ENCODE data around the gene LYST. TPM values are rescaled to one million over a fixed set of nuclear protein-coding genes. Genes with fewer than 3 reads are reported as not detected.

LYST gene
- total RNA-seq, 1 experiment from 2014 or later, result 0.58 TPM

- DNase-seq (ENCODE audit: low spot score), result no peak
- in situ Hi-C loops (cut with HindIII; ENCODE audit: low sequenced_read_pairs), result no loop called here
Measured at GRCh38 chr1:235739631-235740030, 127.1 kb downstream of the LYST start.

GRCh38 chr1:235739124-235739523 is 127.6 kb downstream of the LYST start:
- in situ Hi-C loops (cut with HindIII; ENCODE audit: low sequenced_read_pairs), result no loop called here
- peak; percentile 27 for DNase-seq (ENCODE audit: low spot score)

GRCh38 chr1:235737751-235738150 is 129.0 kb downstream of the LYST start:
- DNase-seq (ENCODE audit: low spot score), result no peak
- in situ Hi-C loops (cut with HindIII; ENCODE audit: low sequenced_read_pairs), result no loop called here

GRCh38 chr1:235736263-235736662 is 130.4 kb downstream of the LYST start:
- DNase-seq (ENCODE audit: low spot score), result no peak
- in situ Hi-C loops (cut with HindIII; ENCODE audit: low sequenced_read_pairs), result no loop called here

- no peak for DNase-seq (ENCODE audit: low spot score)
- in situ Hi-C loops (cut with HindIII; ENCODE audit: low sequenced_read_pairs), result no loop called here
Measured at GRCh38 chr1:235735621-235736020, 131.1 kb downstream of the LYST start.

- DNase-seq (ENCODE audit: low spot score), result no peak
- in situ Hi-C loops (cut with HindIII; ENCODE audit: low sequenced_read_pairs), result no loop called here
Measured at GRCh38 chr1:235734335-235734734, 132.4 kb downstream of the LYST start.

GRCh38 chr1:235730007-235730406 is 136.7 kb downstream of the LYST start:
- DNase-seq (ENCODE audit: low spot score), result no peak
- in situ Hi-C loops (cut with HindIII; ENCODE audit: low sequenced_read_pairs), result no loop called here

GRCh38 chr1:235726557-235726956 is 140.1 kb downstream of the LYST start:
- no peak for DNase-seq (ENCODE audit: low spot score)
- in situ Hi-C loops (cut with HindIII; ENCODE audit: low sequenced_read_pairs), result no loop called here

- DNase-seq (ENCODE audit: low spot score), result no peak
- in situ Hi-C loops (cut with HindIII; ENCODE audit: low sequenced_read_pairs), result no loop called here
Measured at GRCh38 chr1:235725434-235725833, 141.3 kb downstream of the LYST start.

- in situ Hi-C loops (cut with HindIII; ENCODE audit: low sequenced_read_pairs), result no loop called here
- DNase-seq (ENCODE audit: low spot score), result no peak
Measured at GRCh38 chr1:235724730-235725129, 142.0 kb downstream of the LYST start.

GRCh38 chr1:235722858-235723257 is 143.8 kb downstream of the LYST start:
- DNase-seq (ENCODE audit: low spot score), result no peak
- in situ Hi-C loops (cut with HindIII; ENCODE audit: low sequenced_read_pairs), result no loop called here

GRCh38 chr1:235721982-235722381 is 144.7 kb downstream of the LYST start:
- in situ Hi-C loops (cut with HindIII; ENCODE audit: low sequenced_read_pairs), result no loop called here
- DNase-seq (ENCODE audit: low spot score), result no peak

- in situ Hi-C loops (cut with HindIII; ENCODE audit: low sequenced_read_pairs), result no loop called here
- no peak for DNase-seq (ENCODE audit: low spot score)
Measured at GRCh38 chr1:235720544-235720943, 146.2 kb downstream of the LYST start.

- DNase-seq (ENCODE audit: low spot score), result peak; percentile 39
- in situ Hi-C loops (cut with HindIII; ENCODE audit: low sequenced_read_pairs), result no loop called here
Measured at GRCh38 chr1:235714205-235714897, 152.4 kb downstream of the LYST start.

- in situ Hi-C loops (cut with HindIII; ENCODE audit: low sequenced_read_pairs), result no loop called here
Measured at GRCh38 chr1:235712812-235713211, 153.9 kb downstream of the LYST start.

GRCh38 chr1:235710687-235711086 is 156.0 kb downstream of the LYST start:
- DNase-seq (ENCODE audit: low spot score), result peak; percentile 30

More at GRCh38 chr1:235712812-235713211, 153.9 kb downstream of the LYST start:
- no peak for DNase-seq (ENCODE audit: low spot score)

GRCh38 chr1:235709018-235709417 is 157.7 kb downstream of the LYST start:
- DNase-seq (ENCODE audit: low spot score), result no peak
- in situ Hi-C loops (cut with HindIII; ENCODE audit: low sequenced_read_pairs), result no loop called here

More at GRCh38 chr1:235710687-235711086, 156.0 kb downstream of the LYST start:
- in situ Hi-C loops (cut with HindIII; ENCODE audit: low sequenced_read_pairs), result no loop called here

- DNase-seq (ENCODE audit: low spot score), result no peak
- in situ Hi-C loops (cut with HindIII; ENCODE audit: low sequenced_read_pairs), result no loop called here
Measured at GRCh38 chr1:235708390-235708962, 158.2 kb downstream of the LYST start.

- DNase-seq (ENCODE audit: low spot score), result no peak
- in situ Hi-C loops (cut with HindIII; ENCODE audit: low sequenced_read_pairs), result no loop called here
Measured at GRCh38 chr1:235703506-235703905, 163.2 kb downstream of the LYST start.

- in situ Hi-C loops (cut with HindIII; ENCODE audit: low sequenced_read_pairs), result no loop called here
- no peak for DNase-seq (ENCODE audit: low spot score)
Measured at GRCh38 chr1:235702412-235702811, 164.3 kb downstream of the LYST start.

GRCh38 chr1:235697508-235697907 is 169.2 kb downstream of the LYST start:
- no peak for DNase-seq (ENCODE audit: low spot score)
- in situ Hi-C loops (cut with HindIII; ENCODE audit: low sequenced_read_pairs), result no loop called here
